SK-MEL-5 (cell line): Measurements from ENCODE around the gene OSBPL8. TPM values are rescaled to one million over a fixed set of nuclear protein-coding genes. Genes with fewer than 3 reads are reported as not detected.
"Not testable (repeated sequence)": the region's sequence is repeated elsewhere in the genome, so short reads cannot be mapped to it uniquely, and the experiment has no call there.

Experiments
- DNase-seq: peaks from one replicate; pipeline ENCODE4 v3.0.0-alpha.2; 2016; ENCODE audit warnings: low read depth, low spot score
- in situ Hi-C: cut with HindIII; loops from 2 replicates; pipeline ENCODE4 v1.10.0; 2016; ENCODE audit warnings: low sequenced_read_pairs, high pct_unique_total_duplicates, low pct_unique_long_range_greater_than_20kb
- total RNA-seq: library from RNA; depleted of rRNA; stranded (reverse); fragments of >200 nt; shearing (Covaris generic); gene quantifications from 2 replicates; pipeline ENCODE4 v1.2.3, GENCODE V29; 2014

Gene OSBPL8
- total RNA-seq, 1 experiment from 2014 or later, result 46.3 TPM

- in situ Hi-C loops, result no loop called here
- no peak for DNase-seq
These were observed 146.4 kb downstream of the OSBPL8 start for GRCh38 chr12:76413121-76413520.

DNA sequence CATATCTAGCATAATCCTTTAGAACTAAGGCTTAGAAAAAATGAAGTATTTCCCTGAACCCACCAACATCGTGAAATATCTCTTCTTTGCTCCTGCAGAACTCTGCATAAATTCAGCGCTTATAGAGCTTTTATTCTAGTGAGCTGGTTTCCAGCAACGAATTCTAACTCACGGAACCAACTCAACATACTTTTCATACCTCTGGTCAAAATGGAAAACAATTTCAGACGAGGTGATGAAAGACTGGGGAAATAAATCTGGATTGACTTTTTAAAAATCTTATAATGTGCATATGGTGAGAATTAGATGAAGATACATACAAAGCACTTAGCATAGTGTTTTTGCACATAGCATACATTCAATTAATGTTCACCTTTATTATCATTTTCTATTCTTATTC, 148.8 kb downstream of the OSBPL8 start:
- in situ Hi-C loops, result no loop called here
- DNase-seq, result no peak

DNA sequence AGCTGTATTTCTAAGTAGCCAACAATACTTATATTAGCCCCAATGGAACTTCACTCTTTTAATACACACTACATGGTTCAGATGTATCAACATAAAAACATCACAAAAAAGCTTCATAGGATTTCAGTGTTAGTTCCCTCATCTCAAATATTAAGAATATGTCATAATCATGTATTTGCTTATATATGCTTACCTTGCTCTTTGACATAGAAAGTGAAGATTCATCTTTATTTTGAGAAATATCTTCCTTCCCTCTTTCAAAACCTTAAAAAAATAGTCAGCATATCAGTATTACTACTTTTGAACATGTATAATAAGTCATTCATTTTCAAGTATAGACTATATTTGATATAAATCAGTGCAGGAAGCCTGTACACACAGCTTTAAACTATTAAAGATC, 149.2 kb downstream of the OSBPL8 start:
- DNase-seq, result no peak
- in situ Hi-C loops, result no loop called here

- no peak for DNase-seq
- in situ Hi-C loops, result no loop called here
These were observed 150.5 kb downstream of the OSBPL8 start for GRCh38 chr12:76409074-76409473.

GRCh38 chr12:76407710-76408109, 151.9 kb downstream of the OSBPL8 start:
- DNase-seq, result no peak
- in situ Hi-C loops, result no loop called here

GRCh38 chr12:76402259-76402658, 157.3 kb downstream of the OSBPL8 start:
- DNase-seq, result no peak
- in situ Hi-C loops, result no loop called here

- DNase-seq, result no peak
- in situ Hi-C loops, result no loop called here
These were observed 159.4 kb downstream of the OSBPL8 start for GRCh38 chr12:76400136-76400535.

- DNase-seq, result no peak
- in situ Hi-C loops, result no loop called here
These were observed 160.5 kb downstream of the OSBPL8 start for GRCh38 chr12:76399040-76399439.

- in situ Hi-C loops, result no loop called here
- DNase-seq, result no peak
These were observed 161.5 kb downstream of the OSBPL8 start for GRCh38 chr12:76398106-76398505.

DNA sequence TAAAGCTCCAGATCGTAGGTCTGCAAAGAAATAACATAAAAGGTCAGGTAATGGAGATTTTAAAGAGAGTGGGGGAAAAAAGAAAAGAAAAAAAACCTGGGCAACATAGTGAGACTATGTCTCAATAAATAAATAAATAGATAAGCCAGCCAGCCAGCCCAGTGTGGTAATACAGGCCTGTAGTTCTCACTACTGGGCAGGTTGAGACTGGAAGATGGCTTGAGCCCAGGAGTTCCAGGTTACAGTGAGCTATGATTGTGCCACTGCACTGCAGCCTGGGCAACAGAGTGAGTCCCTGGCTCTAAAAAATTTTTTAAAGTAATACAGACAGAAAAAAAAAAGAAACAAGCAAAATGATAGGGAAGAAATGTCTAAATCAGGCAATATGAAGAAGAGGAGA, 168.1 kb downstream of the OSBPL8 start:
- in situ Hi-C loops, result no loop called here
- DNase-seq, result no peak

DNA sequence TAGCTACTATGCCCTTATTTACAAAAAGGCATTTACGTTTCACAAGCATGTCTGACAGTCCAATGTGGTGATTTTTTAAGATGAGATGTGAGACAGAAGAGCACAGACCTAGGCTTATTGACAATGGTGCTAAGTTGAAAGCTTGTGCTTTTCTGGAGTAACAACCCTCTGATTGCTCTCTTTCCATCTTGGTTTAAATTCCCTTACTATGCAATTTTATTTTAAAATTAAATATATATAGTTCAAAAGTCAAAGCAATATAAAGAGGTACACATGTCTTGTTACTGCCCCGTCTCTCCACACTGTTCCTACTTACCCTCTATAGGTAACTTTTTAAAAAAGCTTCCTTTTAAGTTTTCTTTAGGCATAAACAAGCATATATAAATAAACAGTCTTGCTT, 172.0 kb downstream of the OSBPL8 start:
- in situ Hi-C loops, result no loop called here
- no peak for DNase-seq

- in situ Hi-C loops, result no loop called here
- no peak for DNase-seq
These were observed 175.0 kb downstream of the OSBPL8 start for GRCh38 chr12:76384560-76384959.

GRCh38 chr12:76383988-76384387, 175.6 kb downstream of the OSBPL8 start:
- no peak for DNase-seq
- in situ Hi-C loops, result no loop called here

GRCh38 chr12:76379261-76379660, 180.3 kb downstream of the OSBPL8 start:
- in situ Hi-C loops, result no loop called here

DNA sequence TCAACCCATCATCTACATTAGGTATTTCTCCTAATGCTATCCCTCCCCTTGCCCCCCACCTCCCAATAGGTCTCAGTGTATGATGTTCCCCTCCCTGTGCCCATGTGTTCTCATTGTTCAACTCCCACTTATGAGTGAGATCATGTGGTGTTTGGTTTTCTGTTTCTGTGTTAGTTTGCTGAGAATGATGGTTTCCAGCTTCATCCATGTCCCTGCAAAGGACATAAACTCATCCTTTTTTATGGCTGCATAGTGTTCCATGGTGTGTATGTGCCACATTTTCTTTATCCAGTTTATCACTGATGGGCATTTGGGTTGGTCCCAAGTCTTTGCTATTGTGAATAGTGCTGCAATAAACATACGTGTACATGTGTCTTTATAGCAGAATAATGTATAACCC, 182.7 kb downstream of the OSBPL8 start:
- DNase-seq, in situ Hi-C loops: not testable (repeated sequence)

More at GRCh38 chr12:76379261-76379660, 180.3 kb downstream of the OSBPL8 start:
- no peak for DNase-seq

- in situ Hi-C loops, result no loop called here
- DNase-seq, result no peak
These were observed 183.6 kb downstream of the OSBPL8 start for GRCh38 chr12:76375939-76376338.

GRCh38 chr12:76375470-76375869, 184.1 kb downstream of the OSBPL8 start:
- in situ Hi-C loops, result no loop called here

GRCh38 chr12:76374386-76375020, 185.1 kb downstream of the OSBPL8 start:
- in situ Hi-C loops, result no loop called here
- DNase-seq, result no peak

More at GRCh38 chr12:76375470-76375869, 184.1 kb downstream of the OSBPL8 start:
- no peak for DNase-seq

DNA sequence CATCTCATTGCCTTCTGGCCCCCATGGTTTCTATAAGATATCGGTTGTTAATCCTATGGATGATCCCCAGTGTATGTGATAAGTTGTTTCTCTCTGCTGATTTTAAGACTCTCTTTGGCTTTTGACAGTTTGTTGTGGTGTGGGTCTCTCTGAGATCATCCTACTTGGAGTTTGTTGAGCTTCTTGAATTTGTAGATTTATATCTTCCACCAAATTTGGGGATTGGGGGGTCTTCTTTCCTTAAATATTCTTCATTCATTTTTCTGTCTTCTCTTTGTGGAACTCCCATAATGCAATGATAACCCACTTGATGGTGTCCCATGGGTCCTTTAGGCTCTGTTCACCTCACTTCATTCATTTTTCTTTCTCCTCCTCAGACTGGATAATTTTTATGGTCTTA, 191.3 kb downstream of the OSBPL8 start:
- DNase-seq, result no peak
- in situ Hi-C loops, result no loop called here

- no peak for DNase-seq
- in situ Hi-C loops, result no loop called here
These were observed 193.4 kb downstream of the OSBPL8 start for GRCh38 chr12:76366163-76366562.
